ENCODE measurements around the gene FTH1. TPM values are rescaled to one million over a fixed set of nuclear protein-coding genes. Genes with fewer than 3 reads are reported as not detected.

The FTH1 gene
- total RNA-seq, 1 donor = 1,813 TPM

DNA sequence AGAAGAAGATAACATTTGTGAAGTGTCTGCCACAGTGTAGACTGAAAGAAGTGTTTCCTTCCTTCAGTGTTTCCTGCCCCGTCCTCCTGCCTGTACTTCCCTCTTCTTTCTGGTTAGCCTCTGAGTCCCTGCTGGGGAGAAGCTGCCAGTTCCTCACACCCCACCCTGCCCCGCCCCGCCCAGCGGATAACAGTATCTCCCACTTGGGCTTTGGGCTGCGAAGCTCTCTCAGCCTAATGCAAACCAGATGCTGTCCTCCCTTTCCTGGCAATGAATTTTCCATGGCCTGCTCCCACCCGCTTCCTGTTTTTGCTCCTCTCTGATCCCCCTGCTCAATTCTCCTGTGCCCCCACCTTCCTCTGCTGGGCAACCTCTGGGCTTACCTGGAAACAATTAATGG lies 44.9 kb downstream of the FTH1 start:
- peak; percentile 94 for DNase-seq (ENCODE audit: low read depth)
- TF ChIP-seq, protein P1, sequence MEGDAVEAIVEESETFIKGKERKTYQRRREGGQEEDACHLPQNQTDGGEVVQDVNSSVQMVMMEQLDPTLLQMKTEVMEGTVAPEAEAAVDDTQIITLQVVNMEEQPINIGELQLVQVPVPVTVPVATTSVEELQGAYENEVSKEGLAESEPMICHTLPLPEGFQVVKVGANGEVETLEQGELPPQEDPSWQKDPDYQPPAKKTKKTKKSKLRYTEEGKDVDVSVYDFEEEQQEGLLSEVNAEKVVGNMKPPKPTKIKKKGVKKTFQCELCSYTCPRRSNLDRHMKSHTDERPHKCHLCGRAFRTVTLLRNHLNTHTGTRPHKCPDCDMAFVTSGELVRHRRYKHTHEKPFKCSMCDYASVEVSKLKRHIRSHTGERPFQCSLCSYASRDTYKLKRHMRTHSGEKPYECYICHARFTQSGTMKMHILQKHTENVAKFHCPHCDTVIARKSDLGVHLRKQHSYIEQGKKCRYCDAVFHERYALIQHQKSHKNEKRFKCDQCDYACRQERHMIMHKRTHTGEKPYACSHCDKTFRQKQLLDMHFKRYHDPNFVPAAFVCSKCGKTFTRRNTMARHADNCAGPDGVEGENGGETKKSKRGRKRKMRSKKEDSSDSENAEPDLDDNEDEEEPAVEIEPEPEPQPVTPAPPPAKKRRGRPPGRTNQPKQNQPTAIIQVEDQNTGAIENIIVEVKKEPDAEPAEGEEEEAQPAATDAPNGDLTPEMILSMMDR (IDR thresholded peaks at IDR 0.05; ENCODE audit: insufficient read depth, low read length) = no peak
- no peak overlapping the region for H3K4me3 ChIP-seq (ENCODE audit: low read depth, low read length)

DNA sequence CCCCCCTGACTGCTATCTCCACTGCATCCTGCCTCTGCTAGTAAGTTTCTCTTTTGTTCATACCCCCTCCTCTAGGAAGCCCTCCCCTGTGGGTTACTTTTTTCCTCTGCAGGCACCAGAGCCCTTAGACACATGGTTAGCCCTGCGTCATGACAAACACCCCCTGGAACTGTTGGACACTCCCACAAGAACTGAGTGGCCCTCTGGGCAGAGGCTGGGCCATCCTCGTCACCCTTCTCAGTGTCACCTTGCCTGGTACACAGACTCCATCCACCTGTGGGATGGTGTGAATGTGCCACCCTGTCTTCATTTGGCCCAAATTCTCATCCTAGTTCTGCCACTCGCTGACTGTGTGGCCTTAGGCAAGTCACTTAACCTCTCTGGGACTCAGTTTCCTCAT lies 46.0 kb downstream of the FTH1 start:
- TF ChIP-seq, protein P1 (IDR thresholded peaks at IDR 0.05; ENCODE audit: insufficient read depth, low read length) = no peak
- no peak for DNase-seq (ENCODE audit: low read depth)
- no peak overlapping the region for H3K4me3 ChIP-seq (ENCODE audit: low read depth, low read length)

DNA sequence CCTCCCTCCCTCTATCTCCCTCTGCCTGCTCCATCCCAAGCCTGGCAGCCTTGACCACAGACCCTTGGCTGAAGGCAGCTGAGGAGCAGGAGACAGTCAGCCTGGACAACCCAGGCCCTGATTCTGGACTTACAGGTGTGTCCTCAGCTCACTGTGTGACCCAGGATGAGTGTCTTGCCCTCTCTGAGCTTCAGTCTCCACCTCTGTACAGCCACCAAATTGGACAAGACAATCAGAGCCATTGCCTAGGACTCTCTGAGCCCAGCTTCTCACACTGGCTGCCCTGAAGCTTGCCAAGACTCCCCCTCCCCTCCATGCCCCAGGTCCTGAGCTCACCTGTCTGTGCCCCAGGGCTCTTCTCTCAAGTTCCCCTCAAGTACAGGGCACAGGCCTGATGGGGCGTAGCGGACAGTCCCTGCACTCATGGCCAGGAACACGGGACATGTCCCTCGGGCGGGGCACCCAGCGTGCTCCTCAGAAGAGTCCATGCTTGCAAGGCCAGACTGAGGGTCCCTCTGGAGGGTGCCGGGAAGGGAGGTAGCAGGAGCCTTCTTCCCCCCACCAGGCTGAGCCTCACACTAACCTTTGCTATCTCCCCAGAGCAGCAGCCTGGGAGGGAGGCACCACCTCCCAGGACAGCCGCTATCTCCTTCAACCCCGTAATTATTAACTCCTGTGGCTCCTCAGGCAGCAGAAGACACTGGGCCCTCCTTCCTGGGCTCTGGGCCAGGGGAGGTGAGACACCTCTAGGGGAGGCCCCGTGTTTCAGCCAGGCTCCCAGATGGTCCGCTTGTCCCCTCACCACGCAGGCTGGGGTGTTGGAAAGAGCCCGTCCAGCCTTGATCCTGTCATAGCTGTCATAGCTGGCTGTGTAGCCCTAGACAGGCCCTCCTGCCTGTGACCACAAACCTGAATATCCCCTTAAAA lies 47.5 kb downstream of the FTH1 start:
- DNase-seq (ENCODE audit: low read depth) = no peak
- H3K4me3 ChIP-seq (ENCODE audit: low read depth, low read length) = no peak overlapping the region
- TF ChIP-seq, protein P1 (IDR thresholded peaks at IDR 0.05; ENCODE audit: insufficient read depth, low read length) = no peak

DNA sequence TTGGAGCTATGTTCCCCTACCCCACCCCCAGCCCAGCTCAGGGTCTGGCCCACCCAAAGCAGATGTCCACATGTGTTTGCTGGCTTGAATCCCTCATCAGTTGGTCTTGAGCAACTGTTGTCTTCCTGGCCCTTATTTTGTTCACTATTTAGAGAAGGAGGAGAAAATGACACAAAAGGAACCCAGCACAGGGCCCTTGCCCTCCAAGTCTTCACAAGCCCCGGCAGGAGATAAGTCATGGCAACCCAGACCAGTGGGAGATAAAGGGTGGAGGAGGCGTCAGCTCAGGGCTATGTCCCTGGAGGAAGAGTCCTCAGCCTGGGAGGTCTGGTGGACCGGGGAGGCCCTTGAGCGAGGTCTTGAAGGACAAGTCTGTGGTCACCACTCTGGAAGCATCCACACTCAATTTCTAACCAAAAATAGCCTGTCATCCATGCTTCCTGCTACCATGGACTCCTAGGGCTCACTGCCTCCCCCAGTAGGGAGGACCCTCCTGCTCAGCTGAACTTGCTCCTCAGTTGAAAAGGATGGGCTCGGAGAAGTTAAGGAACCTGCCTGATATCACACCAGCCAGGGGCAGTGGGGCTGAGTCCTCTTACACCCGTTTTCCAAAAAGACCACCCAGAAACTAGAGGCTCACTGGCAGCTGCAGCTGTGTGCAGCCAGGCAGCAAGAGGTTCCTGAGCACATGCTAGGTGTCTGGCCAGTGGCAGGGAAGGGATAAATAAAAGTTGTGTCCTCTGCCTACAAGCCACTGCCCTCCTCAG lies 48.3 kb downstream of the FTH1 start:
- peak; percentile 58 for DNase-seq (ENCODE audit: low read depth)
- TF ChIP-seq, protein P1 (IDR thresholded peaks at IDR 0.05; ENCODE audit: insufficient read depth, low read length) = no peak

DNA sequence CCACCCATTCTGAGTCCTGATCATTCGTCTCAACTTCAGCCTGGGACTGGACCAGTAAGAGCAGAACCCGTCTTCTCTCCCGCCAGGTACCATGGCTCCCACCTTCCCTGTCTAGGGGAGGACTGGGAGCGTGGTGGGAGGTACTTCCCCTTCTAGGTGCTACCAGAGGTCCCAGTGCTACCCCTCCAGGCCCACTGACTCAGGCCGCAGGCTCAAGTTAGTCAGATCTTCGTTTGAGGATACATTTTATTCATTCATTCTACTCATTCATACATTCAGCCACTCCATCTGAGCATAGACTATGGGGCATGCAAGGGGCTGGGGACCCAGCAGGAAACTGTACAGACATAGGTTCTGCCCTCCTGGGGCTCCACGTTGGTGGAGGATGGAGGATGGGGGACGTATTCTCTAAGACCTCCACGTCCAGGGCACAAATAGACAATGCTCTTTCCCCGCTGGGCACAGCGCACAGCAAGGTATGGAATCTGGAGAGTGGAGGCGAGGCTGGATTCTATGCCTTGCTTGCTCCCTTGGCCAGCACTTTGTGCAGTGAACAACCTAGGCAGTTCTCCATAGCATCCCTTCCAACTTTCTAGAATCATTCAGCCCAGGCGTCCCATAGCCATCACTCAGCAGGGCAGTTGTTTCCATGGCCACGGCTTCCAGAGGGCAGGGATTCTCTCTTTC lies 49.0 kb downstream of the FTH1 start:
- H3K4me3 ChIP-seq (ENCODE audit: low read depth, low read length) = peak overlapping the region; percentile 76
- TF ChIP-seq, protein P1 (IDR thresholded peaks at IDR 0.05; ENCODE audit: insufficient read depth, low read length) = no peak
- DNase-seq (ENCODE audit: low read depth) = no peak

More for the DNA sequence above, 48.3 kb downstream of the FTH1 start:
- no peak overlapping the region for H3K4me3 ChIP-seq (ENCODE audit: low read depth, low read length)

DNA sequence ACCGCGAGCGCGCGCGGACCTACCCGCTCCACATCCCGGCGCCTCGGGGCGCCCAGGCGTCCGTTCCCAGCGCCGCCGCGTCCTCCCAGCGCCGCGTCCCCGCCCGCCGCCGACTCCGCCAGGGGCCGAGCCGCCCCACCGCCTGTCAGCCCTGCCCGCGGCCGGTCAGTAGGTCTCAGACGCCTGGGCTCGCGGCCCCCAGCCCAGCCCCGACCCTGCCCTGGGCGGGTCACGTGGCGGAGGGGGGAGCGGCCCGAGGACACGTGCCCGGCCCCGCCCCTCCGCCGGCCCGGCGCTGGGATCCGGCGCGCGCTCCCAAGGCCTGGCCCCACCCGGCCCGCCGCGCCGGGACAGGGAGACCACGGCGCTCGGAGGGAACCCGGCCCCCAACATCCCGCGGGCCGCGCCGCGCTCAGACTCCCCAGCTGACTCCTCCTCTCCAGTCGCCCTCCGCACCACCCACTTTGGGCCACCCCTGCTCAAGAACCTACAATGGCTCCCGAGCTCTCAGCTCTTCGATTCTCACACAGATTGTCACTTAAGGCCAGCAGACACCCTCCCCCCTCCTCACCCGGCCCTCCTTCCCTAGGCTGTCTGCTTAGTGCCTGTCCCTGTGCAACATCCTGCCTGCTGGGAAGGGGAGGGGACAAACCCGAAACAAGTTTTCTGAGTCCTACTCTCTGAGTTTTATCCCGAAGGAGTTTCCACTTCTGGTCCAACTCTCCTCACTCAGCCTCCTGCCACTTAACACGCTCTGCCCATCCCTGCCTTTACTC lies 49.9 kb downstream of the FTH1 start, which contains the start of gene RAB3IL1:
Gene RAB3IL1 (minus strand): TSS at position 233 of the 776 bp plus-strand sequence. CDS start 199 bp downstream, at position 34.
- DNase-seq (ENCODE audit: low read depth) = peak; percentile 47
- TF ChIP-seq, protein P1 (IDR thresholded peaks at IDR 0.05; ENCODE audit: insufficient read depth, low read length) = no peak
- H3K4me3 ChIP-seq (ENCODE audit: low read depth, low read length) = peak within 1 kb of the TSS; percentile 76

Data from fibroblast of the aortic adventitia (primary cell).